AG09319 (cell line): ENCODE data around the gene NABP1.

Experiments used
- DNase-seq: peaks from one replicate; pipeline ENCODE4 v3.0.0-alpha.2; 2010; ENCODE audit warnings: low read depth; ENCODE audit errors: extremely low read depth
- TF ChIP-seq, protein P1 (sequence below): IDR thresholded peaks from 2 replicates; pipeline ENCODE4 v1.5.1; 2011; ENCODE audit warnings: low read depth, mild to moderate bottlenecking, inconsistent platforms, low read length, moderate library complexity

The NABP1 gene

DNA sequence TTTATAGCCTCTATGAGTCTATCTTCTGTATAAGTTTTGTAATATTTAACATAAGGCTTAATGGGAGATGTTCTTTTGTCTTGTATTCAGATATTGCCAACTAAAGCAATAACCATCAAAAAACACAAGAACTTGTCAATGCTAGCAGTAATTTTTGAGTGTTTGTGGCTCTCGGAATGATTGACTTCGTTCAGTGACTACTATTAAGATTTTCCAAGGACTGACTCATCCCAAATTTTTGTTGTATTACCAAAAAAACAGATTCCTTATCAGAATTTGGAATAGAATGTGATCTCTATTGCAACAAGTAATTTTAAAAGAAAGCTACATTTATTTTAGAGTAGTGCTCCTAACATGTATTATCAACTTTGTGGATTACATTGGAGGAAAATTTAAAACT, 8.1 kb downstream of the NABP1 start:
- no peak for DNase-seq
- TF ChIP-seq, protein P1, sequence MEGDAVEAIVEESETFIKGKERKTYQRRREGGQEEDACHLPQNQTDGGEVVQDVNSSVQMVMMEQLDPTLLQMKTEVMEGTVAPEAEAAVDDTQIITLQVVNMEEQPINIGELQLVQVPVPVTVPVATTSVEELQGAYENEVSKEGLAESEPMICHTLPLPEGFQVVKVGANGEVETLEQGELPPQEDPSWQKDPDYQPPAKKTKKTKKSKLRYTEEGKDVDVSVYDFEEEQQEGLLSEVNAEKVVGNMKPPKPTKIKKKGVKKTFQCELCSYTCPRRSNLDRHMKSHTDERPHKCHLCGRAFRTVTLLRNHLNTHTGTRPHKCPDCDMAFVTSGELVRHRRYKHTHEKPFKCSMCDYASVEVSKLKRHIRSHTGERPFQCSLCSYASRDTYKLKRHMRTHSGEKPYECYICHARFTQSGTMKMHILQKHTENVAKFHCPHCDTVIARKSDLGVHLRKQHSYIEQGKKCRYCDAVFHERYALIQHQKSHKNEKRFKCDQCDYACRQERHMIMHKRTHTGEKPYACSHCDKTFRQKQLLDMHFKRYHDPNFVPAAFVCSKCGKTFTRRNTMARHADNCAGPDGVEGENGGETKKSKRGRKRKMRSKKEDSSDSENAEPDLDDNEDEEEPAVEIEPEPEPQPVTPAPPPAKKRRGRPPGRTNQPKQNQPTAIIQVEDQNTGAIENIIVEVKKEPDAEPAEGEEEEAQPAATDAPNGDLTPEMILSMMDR, result no peak

- TF ChIP-seq, protein P1, result no peak
- DNase-seq, result no peak
Measured at GRCh38 chr2:191686729-191687128, 8.8 kb downstream of the NABP1 start.

DNA sequence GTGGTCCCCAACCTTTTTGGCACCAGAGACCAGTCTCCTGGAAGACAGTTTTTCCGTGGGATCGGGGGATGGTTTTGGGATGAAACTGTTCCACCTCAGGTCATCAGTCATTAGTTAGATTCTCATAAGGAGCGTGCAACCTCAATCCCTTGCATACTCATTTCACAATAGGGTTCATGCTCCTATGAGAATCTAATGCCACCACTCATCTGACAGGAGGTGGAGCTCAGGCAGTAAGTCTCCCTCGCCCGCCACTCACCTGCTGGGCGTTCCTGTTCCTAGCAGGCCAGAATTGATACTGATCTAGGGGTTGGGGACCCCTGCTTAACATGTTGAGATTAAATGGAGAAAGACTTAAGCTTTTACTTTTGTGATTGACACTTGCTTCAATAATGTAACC, 9.9 kb downstream of the NABP1 start:
- no peak for DNase-seq
- TF ChIP-seq, protein P1, result no peak

- TF ChIP-seq, protein P1, result no peak
- peak; percentile 86 for DNase-seq
Measured at GRCh38 chr2:191688934-191689695, 11.2 kb downstream of the NABP1 start.

DNA sequence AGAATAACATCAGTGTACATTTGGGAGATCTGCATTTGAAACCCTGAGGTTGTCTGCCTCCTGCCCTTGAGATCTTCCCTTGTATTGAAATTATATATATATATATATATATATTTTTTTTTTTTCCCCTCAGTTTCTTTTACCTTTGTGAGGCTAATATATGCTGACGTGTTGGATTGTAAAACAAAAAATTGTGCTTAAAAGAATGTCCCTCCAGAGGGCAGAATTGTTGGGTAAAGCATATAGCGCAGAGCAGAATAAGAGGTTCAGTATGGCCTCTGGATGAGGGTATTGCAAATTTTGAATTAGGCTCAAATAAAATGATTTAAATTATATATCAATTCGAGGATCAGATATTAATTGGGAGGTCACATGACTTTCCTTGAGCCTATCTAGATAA, 12.4 kb downstream of the NABP1 start:
- TF ChIP-seq, protein P1, result no peak
- DNase-seq, result no peak

DNA sequence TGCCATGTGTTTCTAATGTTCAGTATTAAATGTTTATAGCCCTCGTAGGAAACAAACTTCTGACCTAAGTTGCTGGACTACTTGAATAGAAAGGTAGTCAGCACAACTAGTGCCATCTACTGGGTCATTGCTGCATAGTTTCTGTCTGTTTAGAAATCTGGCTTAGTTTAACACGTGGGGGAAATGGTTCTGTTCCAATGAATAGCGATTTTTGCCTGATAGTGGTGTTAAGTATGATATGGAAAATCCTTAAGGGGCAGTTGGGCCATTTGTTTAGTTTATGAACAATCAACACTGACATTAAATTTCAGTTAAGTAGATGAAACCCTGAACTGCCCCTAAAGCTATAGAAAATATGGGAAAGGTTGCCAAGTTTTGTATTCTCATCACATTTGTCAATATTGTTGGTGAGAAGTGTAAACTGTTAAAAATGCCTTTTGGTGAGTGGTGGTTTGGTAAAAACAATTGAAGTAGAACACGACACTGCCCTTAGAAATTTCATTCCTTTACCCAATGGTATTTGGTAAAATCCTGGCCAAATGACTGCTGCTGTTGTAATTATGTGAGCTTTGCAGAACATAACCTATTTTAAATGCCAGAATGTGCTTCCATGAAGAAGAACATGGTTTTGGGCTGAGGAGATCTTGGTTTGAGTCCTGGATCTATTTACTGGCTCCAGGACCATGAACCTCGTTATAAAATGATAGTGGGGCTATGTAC, 13.2 kb downstream of the NABP1 start:
- DNase-seq, result peak; percentile 78

More for the DNA sequence above, 13.2 kb downstream of the NABP1 start:
- TF ChIP-seq, protein P1, result peak; percentile 81
